WTC11 (cell line): Measurements from ENCODE around the gene NRG2. TPM values are rescaled to one million over a fixed set of nuclear protein-coding genes. Genes with fewer than 3 reads are reported as not detected.

ENCODE experiments used
- ATAC-seq: fragments of 200-7000 bp; cut with Tn5 transposase; 2 replicates; pipeline ENCODE4 v1.10.0; 2021; ENCODE audit warnings: mild to moderate bottlenecking, moderate library complexity
- CTCF ChIA-PET: fragments of 300-600 bp; sonication (Branson Sonifier 250); formaldehyde crosslinking; loops from one replicate; lab custom pipeline; 2021; ENCODE audit warnings: antibody characterized with exemption; lab: Charles Lee
- POLR2A ChIA-PET: fragments of 350-600 bp; sonication (Branson Sonifier 250); formaldehyde crosslinking; loops from one replicate; lab custom pipeline; 2021; ENCODE audit warnings: antibody characterized with exemption; lab: Charles Lee
- DNase-seq: peaks from one replicate; pipeline ENCODE4 v3.0.0; 2021; ENCODE audit warnings: low spot score
- H3K27ac Mint-ChIP-seq: 2 replicates; pipeline ENCODE4 v1.8.0; 2021; ENCODE audit warnings: mixed read lengths
- H3K27me3 Mint-ChIP-seq: 2 replicates; pipeline ENCODE4 v1.8.0; 2021; ENCODE audit warnings: low read depth, mild to moderate bottlenecking, moderate library complexity, mixed read lengths
- H3K36me3 Mint-ChIP-seq: 2 replicates; pipeline ENCODE4 v1.8.0; 2021; ENCODE audit warnings: mixed read lengths
- H3K4me1 Mint-ChIP-seq: 2 replicates; pipeline ENCODE4 v1.8.0; 2022; ENCODE audit warnings: mixed read lengths
- H3K4me3 Mint-ChIP-seq: 2 replicates; pipeline ENCODE4 v1.8.0; 2021; ENCODE audit warnings: mild to moderate bottlenecking, moderate library complexity, mixed read lengths
- H3K9me3 Mint-ChIP-seq: 2 replicates; pipeline ENCODE4 v1.8.0; 2021; ENCODE audit warnings: mixed read lengths
- ESRRA ChIP-seq: sonication (generic); formaldehyde crosslinking; IDR thresholded peaks from 2 replicates; pipeline ENCODE4 v1.8.1; 2022; ENCODE audit warnings: mild to moderate bottlenecking, missing genetic modification reagents, borderline replicate concordance
- FOXJ3 ChIP-seq: sonication (generic); formaldehyde crosslinking; IDR thresholded peaks from 2 replicates; pipeline ENCODE4 v1.9.0; 2021; ENCODE audit warnings: missing genetic modification reagents, mild to moderate bottlenecking, borderline replicate concordance
- GABPB1 ChIP-seq: sonication (generic); formaldehyde crosslinking; IDR thresholded peaks from 2 replicates; pipeline ENCODE4 v1.8.1; 2023; ENCODE audit warnings: mild to moderate bottlenecking, missing genetic modification reagents
- GRHL2 ChIP-seq: fragments of 250-450 bp; sonication (Bioruptor Pico); IDR thresholded peaks from 2 replicates; pipeline ENCODE4 v1.8.0; 2022; ENCODE audit warnings: mild to moderate bottlenecking, moderate library complexity; ENCODE audit not compliant: insufficient replicate concordance, severe bottlenecking
- IRF2 ChIP-seq: sonication (generic); formaldehyde crosslinking; IDR thresholded peaks from 2 replicates; pipeline ENCODE4 v1.8.0; 2022; ENCODE audit warnings: low read depth, missing genetic modification reagents, borderline replicate concordance
- MYBL2 ChIP-seq: sonication (generic); formaldehyde crosslinking; IDR thresholded peaks from 2 replicates; pipeline ENCODE4 v1.8.1; 2023; ENCODE audit warnings: mild to moderate bottlenecking, moderate library complexity, missing genetic modification reagents
- NFE2L1 ChIP-seq: sonication (generic); formaldehyde crosslinking; IDR thresholded peaks from 2 replicates; pipeline ENCODE4 v1.8.1; 2023; ENCODE audit warnings: missing genetic modification reagents
- NR2C2 ChIP-seq: sonication (generic); formaldehyde crosslinking; IDR thresholded peaks from 2 replicates; pipeline ENCODE4 v1.8.0; 2022; ENCODE audit warnings: mild to moderate bottlenecking, missing genetic modification reagents
- OVOL2 ChIP-seq: fragments of 250-450 bp; sonication (Bioruptor Pico); IDR thresholded peaks from 2 replicates; pipeline ENCODE4 v1.9.0; 2021; ENCODE audit warnings: mild to moderate bottlenecking, borderline replicate concordance
- SMAD3 ChIP-seq: sonication (generic); formaldehyde crosslinking; IDR thresholded peaks from 2 replicates; pipeline ENCODE4 v1.8.0; 2022; ENCODE audit warnings: missing genetic modification reagents, mild to moderate bottlenecking, borderline replicate concordance
- SOX15 ChIP-seq: fragments of 250-450 bp; sonication (Bioruptor Pico); IDR thresholded peaks from 2 replicates; pipeline ENCODE4 v1.9.0; 2021; ENCODE audit warnings: mild to moderate bottlenecking
- TEAD4 ChIP-seq: sonication (generic); formaldehyde crosslinking; IDR thresholded peaks from 2 replicates; pipeline ENCODE4 v1.8.0; 2022; ENCODE audit warnings: mild to moderate bottlenecking, missing genetic modification reagents
- TP53 ChIP-seq: sonication (generic); formaldehyde crosslinking; IDR thresholded peaks from 2 replicates; pipeline ENCODE4 v1.8.1; 2023; ENCODE audit warnings: mild to moderate bottlenecking, missing genetic modification reagents
- ZNF138 ChIP-seq: sonication (generic); formaldehyde crosslinking; conservative IDR thresholded peaks from 2 replicates; pipeline ENCODE4 v1.8.1; 2022; ENCODE audit warnings: mild to moderate bottlenecking, moderate library complexity, missing genetic modification reagents
- ZNF232 ChIP-seq: sonication (generic); formaldehyde crosslinking; IDR thresholded peaks from 2 replicates; pipeline ENCODE4 v1.8.0; 2022; ENCODE audit warnings: mild to moderate bottlenecking, missing genetic modification reagents
- ZNF263 ChIP-seq: sonication (generic); formaldehyde crosslinking; IDR thresholded peaks from 2 replicates; pipeline ENCODE4 v1.8.1; 2022; ENCODE audit warnings: low read depth, mild to moderate bottlenecking, moderate library complexity, missing genetic modification reagents
- ZNF671 ChIP-seq: fragments of 250-450 bp; sonication (Bioruptor Pico); IDR thresholded peaks from 2 replicates; pipeline ENCODE4 v1.8.0; 2021; ENCODE audit warnings: mild to moderate bottlenecking
- total RNA-seq: library from RNA; stranded (reverse); gene quantifications from 3 replicates; pipeline ENCODE4 v1.2.3, GENCODE V29; 2021
- TF ChIP-seq, protein P1 (sequence below): sonication (generic); formaldehyde crosslinking; IDR thresholded peaks from 2 replicates; pipeline ENCODE4 v1.8.1; 2022; ENCODE audit warnings: missing genetic modification reagents, borderline replicate concordance
- TF ChIP-seq, protein P2 (sequence below): fragments of 250-450 bp; sonication (Bioruptor Pico); IDR thresholded peaks from 2 replicates; pipeline ENCODE4 v1.9.0; 2021; ENCODE audit warnings: mild to moderate bottlenecking
- TF ChIP-seq, protein P3 (sequence below): sonication (generic); formaldehyde crosslinking; IDR thresholded peaks from 2 replicates; pipeline ENCODE4 v1.8.0; 2022; ENCODE audit warnings: mild to moderate bottlenecking, missing genetic modification reagents
- TF ChIP-seq, protein P4 (sequence below): sonication (generic); formaldehyde crosslinking; IDR thresholded peaks from 2 replicates; pipeline ENCODE4 v1.8.1; 2022; ENCODE audit warnings: low read depth, mild to moderate bottlenecking, moderate library complexity, missing genetic modification reagents, borderline replicate concordance
- TF ChIP-seq, protein P5 (sequence below): sonication (generic); formaldehyde crosslinking; IDR thresholded peaks from 2 replicates; pipeline ENCODE4 v1.8.1; 2022; ENCODE audit warnings: low read depth, missing genetic modification reagents, borderline replicate concordance

The NRG2 gene
- total RNA-seq, 1 experiment from 2014 or later = 0.44 TPM

DNA sequence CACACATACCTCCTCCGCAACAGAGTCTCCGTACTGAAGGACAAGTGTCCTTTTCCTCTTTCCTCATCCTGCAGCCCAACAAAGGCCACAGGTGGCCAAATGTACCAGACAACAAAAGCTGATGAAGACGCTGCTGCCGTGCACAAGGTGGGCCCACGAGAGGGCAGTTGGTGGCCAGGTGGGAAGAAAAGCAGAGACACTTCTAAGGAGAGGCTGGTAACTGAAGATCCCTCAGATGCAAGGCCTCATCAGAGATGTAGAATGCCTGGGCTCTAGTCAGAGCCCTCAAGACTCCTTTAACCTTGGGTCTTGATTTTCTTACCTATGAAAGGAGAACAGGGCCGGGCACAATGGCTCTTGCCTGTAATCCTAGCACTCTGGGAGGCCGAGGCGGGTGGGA, 75.7 kb downstream of the NRG2 start (continued):
- TF ChIP-seq ZNF138 (CRISPR knock-in tag) = no peak
- TF ChIP-seq, protein P1, sequence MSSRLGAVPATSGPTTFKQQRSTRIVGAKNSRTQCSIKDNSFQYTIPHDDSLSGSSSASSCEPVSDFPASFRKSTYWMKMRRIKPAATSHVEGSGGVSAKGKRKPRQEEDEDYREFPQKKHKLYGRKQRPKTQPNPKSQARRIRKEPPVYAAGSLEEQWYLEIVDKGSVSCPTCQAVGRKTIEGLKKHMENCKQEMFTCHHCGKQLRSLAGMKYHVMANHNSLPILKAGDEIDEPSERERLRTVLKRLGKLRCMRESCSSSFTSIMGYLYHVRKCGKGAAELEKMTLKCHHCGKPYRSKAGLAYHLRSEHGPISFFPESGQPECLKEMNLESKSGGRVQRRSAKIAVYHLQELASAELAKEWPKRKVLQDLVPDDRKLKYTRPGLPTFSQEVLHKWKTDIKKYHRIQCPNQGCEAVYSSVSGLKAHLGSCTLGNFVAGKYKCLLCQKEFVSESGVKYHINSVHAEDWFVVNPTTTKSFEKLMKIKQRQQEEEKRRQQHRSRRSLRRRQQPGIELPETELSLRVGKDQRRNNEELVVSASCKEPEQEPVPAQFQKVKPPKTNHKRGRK = no peak
- no peak for TF ChIP-seq ZNF671 (CRISPR knock-in tag)
- TF ChIP-seq ESRRA (CRISPR knock-in tag) = no peak
- TF ChIP-seq GRHL2 (CRISPR knock-in tag) = no peak
- TF ChIP-seq SOX15 (CRISPR knock-in tag) = no peak
- no peak for TF ChIP-seq IRF2 (CRISPR knock-in tag)

DNA sequence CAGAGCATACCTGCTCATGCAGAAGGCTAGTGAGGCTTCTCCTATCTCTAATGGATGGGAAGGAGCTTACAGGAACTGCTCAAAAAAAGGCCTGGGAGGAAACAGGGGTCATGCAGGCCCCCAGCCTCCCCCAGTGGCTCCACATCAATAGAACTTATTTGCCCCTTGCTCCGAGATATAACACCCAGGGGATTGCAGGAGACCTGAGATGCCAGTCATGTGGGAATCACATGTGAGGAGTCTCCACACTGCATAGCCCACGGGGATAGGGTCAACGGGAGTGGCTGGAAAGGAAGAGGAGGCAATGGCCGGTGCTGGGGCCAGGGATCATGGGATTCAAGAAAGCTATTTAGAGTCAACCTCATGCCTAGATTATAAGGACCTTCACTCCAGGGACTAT, 76.2 kb downstream of the NRG2 start:
- POLR2A ChIA-PET = no interaction called here
- no peaks in the 10 kb centered on the region for H3K36me3 Mint-ChIP-seq
- H3K4me3 Mint-ChIP-seq = no peak overlapping the region
- DNase-seq (no peak), ATAC-seq (no peak)
- CTCF ChIA-PET = interaction anchor here (1.0 to 6.8 kb wide), 4 partner anchors 73 to 192 kb away, joined by 5 to 207 read pairs (median 37); partner anchors contain the start of gene NRG2
- TF ChIP-seq, protein P2, sequence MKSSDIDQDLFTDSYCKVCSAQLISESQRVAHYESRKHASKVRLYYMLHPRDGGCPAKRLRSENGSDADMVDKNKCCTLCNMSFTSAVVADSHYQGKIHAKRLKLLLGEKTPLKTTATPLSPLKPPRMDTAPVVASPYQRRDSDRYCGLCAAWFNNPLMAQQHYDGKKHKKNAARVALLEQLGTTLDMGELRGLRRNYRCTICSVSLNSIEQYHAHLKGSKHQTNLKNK (CRISPR knock-in tag) = no peak
- TF ChIP-seq OVOL2 (CRISPR knock-in tag) (no peak), MYBL2 (CRISPR knock-in tag) (no peak), TP53 (CRISPR knock-in tag) (no peak), TEAD4 (CRISPR knock-in tag) (no peak)
- H3K4me1 Mint-ChIP-seq = no peaks in the 10 kb centered on the region
- peaks cover 15% of the 10 kb centered on the region for H3K27me3 Mint-ChIP-seq
- no peaks in the 10 kb centered on the region for H3K9me3 Mint-ChIP-seq
- H3K27ac Mint-ChIP-seq = no peak overlapping the region

DNA sequence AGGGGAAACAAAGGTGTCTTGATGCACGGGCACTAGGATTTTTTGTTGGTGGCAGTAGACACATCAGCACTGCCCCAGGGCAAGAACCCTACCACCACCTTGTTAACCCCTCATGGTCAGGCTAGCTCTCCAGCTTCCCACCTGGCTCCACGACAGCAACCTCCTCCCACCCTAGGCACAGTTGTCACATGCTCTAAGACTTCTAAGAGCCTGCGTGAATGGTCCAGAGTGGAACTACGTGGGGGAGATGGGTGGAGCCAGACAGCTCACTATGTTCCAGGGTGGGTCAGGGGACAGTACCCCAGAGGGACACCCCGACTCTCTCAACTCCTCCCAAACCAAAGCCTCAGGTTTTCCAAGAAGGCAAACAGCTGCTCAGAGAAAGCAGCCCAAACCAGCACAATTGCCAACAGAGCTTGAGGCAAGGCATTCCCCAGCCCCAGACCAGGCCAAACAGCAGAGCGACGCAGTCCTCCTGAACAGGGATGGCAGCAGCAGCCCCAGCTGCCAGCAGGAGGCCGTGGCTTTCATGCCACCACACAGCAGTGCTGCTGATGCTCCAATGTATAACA, 78.0 kb downstream of the NRG2 start:
- H3K9me3 Mint-ChIP-seq = no peaks in the 10 kb centered on the region
- DNase-seq = no peak
- ChIA-PET POLR2A (no interaction called here), CTCF (interaction anchor here (0.6 to 1.6 kb wide), 6 partner anchors 9 to 190 kb away, joined by 3 to 6 read pairs (median 4); no protein-coding TSS in a partner anchor)
- H3K4me1 Mint-ChIP-seq = no peaks in the 10 kb centered on the region
- H3K4me3 Mint-ChIP-seq = no peak overlapping the region
- H3K36me3 Mint-ChIP-seq = no peaks in the 10 kb centered on the region
- no peak for ATAC-seq
- no peak overlapping the region for H3K27ac Mint-ChIP-seq
- H3K27me3 Mint-ChIP-seq = peaks cover 10% of the 10 kb centered on the region
- TF ChIP-seq ESRRA (CRISPR knock-in tag) (no peak), ZNF232 (CRISPR knock-in tag) (no peak), IRF2 (CRISPR knock-in tag) (no peak), FOXJ3 (CRISPR knock-in tag) (no peak), NFE2L1 (no peak), ZNF671 (CRISPR knock-in tag) (no peak), GABPB1 (CRISPR knock-in tag) (no peak), ZNF263 (CRISPR knock-in tag) (no peak), TP53 (CRISPR knock-in tag) (no peak), NR2C2 (CRISPR knock-in tag) (no peak), SMAD3 (CRISPR knock-in tag) (no peak)
- TF ChIP-seq, protein P3, sequence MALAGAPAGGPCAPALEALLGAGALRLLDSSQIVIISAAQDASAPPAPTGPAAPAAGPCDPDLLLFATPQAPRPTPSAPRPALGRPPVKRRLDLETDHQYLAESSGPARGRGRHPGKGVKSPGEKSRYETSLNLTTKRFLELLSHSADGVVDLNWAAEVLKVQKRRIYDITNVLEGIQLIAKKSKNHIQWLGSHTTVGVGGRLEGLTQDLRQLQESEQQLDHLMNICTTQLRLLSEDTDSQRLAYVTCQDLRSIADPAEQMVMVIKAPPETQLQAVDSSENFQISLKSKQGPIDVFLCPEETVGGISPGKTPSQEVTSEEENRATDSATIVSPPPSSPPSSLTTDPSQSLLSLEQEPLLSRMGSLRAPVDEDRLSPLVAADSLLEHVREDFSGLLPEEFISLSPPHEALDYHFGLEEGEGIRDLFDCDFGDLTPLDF = no peak
- TF ChIP-seq, protein P4, sequence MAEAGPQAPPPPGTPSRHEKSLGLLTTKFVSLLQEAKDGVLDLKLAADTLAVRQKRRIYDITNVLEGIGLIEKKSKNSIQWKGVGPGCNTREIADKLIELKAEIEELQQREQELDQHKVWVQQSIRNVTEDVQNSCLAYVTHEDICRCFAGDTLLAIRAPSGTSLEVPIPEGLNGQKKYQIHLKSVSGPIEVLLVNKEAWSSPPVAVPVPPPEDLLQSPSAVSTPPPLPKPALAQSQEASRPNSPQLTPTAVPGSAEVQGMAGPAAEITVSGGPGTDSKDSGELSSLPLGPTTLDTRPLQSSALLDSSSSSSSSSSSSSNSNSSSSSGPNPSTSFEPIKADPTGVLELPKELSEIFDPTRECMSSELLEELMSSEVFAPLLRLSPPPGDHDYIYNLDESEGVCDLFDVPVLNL = no peak
- TF ChIP-seq, protein P5, sequence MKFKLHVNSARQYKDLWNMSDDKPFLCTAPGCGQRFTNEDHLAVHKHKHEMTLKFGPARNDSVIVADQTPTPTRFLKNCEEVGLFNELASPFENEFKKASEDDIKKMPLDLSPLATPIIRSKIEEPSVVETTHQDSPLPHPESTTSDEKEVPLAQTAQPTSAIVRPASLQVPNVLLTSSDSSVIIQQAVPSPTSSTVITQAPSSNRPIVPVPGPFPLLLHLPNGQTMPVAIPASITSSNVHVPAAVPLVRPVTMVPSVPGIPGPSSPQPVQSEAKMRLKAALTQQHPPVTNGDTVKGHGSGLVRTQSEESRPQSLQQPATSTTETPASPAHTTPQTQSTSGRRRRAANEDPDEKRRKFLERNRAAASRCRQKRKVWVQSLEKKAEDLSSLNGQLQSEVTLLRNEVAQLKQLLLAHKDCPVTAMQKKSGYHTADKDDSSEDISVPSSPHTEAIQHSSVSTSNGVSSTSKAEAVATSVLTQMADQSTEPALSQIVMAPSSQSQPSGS (CRISPR knock-in tag) = no peak
